ENCODE measurements around the gene SVIL.
"Not testable (repeated sequence)": the region's sequence is repeated elsewhere in the genome, so short reads cannot be mapped to it uniquely, and the experiment has no call there.

Gene SVIL

DNA sequence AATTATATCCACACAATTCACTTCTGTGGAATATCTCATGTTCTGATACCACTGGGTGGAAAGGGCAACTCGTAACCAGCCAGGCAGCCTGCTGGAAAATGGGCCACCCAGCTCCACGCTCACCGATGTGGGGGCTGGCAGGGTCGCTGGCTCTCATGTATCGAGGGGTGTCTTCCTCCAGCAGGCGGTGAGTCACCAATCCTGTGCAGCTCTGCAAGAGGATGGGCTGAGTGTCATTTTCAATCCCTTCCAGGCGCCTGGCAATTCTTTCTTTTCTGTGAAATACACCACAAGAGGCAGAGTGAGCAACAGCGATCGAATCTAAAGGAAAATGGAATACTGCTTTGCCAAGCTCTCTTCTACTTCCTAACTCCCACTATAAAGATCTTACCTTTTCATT, 80.1 kb downstream of the SVIL start:
- Histone ChIP-seq H3K27ac (peak overlapping the region in 1 of 2 donors; percentile 13), H3K36me3 (peaks cover 46 to 53% (median 47%) of the 10 kb centered on the region in 3 donors), H3K27me3 (no peaks in the 10 kb centered on the region), H3K4me1 (peaks cover 0 to 37% (median 15%) of the 10 kb centered on the region in 4 donors), H3K9me3 (no peaks in the 10 kb centered on the region), H3K4me3 (no peak overlapping the region)
- intact Hi-C loops (cut with DNase I; ENCODE audit: low total_unique reads), result no loop called here
- TF ChIP-seq, protein P1, sequence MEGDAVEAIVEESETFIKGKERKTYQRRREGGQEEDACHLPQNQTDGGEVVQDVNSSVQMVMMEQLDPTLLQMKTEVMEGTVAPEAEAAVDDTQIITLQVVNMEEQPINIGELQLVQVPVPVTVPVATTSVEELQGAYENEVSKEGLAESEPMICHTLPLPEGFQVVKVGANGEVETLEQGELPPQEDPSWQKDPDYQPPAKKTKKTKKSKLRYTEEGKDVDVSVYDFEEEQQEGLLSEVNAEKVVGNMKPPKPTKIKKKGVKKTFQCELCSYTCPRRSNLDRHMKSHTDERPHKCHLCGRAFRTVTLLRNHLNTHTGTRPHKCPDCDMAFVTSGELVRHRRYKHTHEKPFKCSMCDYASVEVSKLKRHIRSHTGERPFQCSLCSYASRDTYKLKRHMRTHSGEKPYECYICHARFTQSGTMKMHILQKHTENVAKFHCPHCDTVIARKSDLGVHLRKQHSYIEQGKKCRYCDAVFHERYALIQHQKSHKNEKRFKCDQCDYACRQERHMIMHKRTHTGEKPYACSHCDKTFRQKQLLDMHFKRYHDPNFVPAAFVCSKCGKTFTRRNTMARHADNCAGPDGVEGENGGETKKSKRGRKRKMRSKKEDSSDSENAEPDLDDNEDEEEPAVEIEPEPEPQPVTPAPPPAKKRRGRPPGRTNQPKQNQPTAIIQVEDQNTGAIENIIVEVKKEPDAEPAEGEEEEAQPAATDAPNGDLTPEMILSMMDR (IDR thresholded peaks at IDR 0.05), result no peak
- no peak for DNase-seq

DNA sequence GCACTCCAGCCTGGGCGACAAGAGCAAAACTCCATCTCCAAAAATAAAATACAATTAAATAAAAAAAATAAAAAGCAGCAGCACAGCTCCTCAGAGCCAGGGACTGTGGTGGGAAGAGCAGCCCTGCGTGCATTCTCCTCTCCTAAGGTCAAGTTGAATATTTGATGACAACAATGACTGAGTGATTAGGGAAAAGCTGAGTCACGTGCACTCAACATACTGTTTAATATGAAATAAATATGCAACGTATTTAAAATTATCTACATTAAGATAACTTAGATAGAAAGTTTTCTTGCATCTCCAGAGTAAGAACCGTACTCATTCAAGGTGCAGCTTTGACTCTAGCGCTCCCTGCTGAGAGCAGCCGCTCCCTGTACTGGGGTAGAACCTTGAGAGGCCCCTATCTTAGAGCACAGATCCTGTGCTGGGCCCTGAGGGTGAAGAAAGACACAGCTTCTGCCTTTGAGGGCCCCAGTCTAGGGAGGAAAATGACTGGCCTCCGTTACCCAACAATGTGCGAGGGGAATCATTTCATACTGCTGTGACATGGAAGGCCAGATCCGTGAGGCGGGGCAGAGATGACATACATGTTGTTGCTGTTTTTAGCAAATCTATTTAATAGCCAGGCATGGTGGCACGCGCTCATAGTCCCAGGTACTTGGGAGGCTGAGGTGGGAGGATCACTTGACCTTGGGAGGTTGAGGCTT, 81.1 kb downstream of the SVIL start:
- Histone ChIP-seq H3K9me3 (no peaks in the 10 kb centered on the region), H3K27ac (peak overlapping the region; percentile 28 to 33), H3K27me3 (no peaks in the 10 kb centered on the region), H3K4me1 (peaks cover 0 to 32% (median 15%) of the 10 kb centered on the region in 4 donors), H3K36me3 (peaks cover 46 to 53% (median 47%) of the 10 kb centered on the region in 3 donors), H3K4me3 (no peak overlapping the region)
- no peak for DNase-seq
- TF ChIP-seq, protein P1 (IDR thresholded peaks at IDR 0.05), result no peak
- intact Hi-C loops (cut with DNase I; ENCODE audit: low total_unique reads), result no loop called here

DNA sequence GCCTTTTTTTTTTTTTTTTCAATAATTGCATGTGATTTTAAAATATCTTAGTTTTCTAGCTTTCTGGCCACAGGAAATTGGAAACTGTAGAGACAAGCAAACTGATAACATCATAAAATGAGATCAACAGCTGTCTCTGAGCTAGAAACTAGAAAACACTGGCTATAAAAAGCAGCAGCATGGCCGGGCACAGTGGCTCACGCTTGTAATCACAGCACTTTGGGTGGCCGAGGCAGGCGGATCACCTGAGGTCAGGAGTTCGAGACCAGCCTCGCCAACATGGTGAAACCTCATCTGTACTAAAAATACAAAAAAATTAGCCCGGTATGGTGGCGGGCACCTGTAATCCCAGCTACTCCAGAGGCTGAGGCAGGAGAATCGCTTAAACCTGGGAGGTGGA, 81.7 kb downstream of the SVIL start:
- H3K27me3 ChIP-seq; intact Hi-C loops (cut with DNase I; ENCODE audit: low total_unique reads); H3K27ac ChIP-seq; DNase-seq; H3K4me3 ChIP-seq; H3K9me3 ChIP-seq: not testable (repeated sequence)
- Histone ChIP-seq H3K36me3 (peaks cover 46 to 57% (median 47%) of the 10 kb centered on the region in 3 donors), H3K4me1 (peaks cover 0 to 38% (median 15%) of the 10 kb centered on the region in 4 donors)

- DNase-seq, H3K9me3 ChIP-seq, H3K4me3 ChIP-seq, H3K27ac ChIP-seq, H3K27me3 ChIP-seq: not testable (repeated sequence)
- H3K36me3 ChIP-seq, result peaks cover 42 to 59% (median 47%) of the 10 kb centered on the region in 3 donors
- intact Hi-C loops (cut with DNase I; ENCODE audit: low total_unique reads), result loop anchor here (10.0 kb wide), 1 partner anchor 185 kb away; no protein-coding TSS in a partner anchor
- H3K4me1 ChIP-seq, result peaks cover 0 to 41% (median 7%) of the 10 kb centered on the region in 4 donors
Observed at GRCh38 chr10:29549493-29549892, 85.3 kb downstream of the SVIL start.

GRCh38 chr10:29546773-29547313, 87.9 kb downstream of the SVIL start:
- peaks cover 0 to 60% (median 21%) of the 10 kb centered on the region in 4 donors for H3K4me1 ChIP-seq
- no peak overlapping the region for H3K4me3 ChIP-seq
- H3K9me3 ChIP-seq, result no peaks in the 10 kb centered on the region
- peak overlapping the region in 1 of 2 donors; percentile 10 for H3K27ac ChIP-seq
- DNase-seq, result no peak
- intact Hi-C loops (cut with DNase I; ENCODE audit: low total_unique reads), result loop anchor here (10.0 kb wide), 1 partner anchor 188 kb away; no protein-coding TSS in a partner anchor
- no peaks in the 10 kb centered on the region for H3K27me3 ChIP-seq
- H3K36me3 ChIP-seq, result peaks cover 20 to 33% (median 23%) of the 10 kb centered on the region in 3 donors
- TF ChIP-seq, protein P1 (IDR thresholded peaks at IDR 0.05), result no peak

- TF ChIP-seq, protein P1 (IDR thresholded peaks at IDR 0.05), result no peak
- Histone ChIP-seq H3K4me1 (peaks cover 0 to 60% (median 21%) of the 10 kb centered on the region in 4 donors), H3K27ac (peak overlapping the region in 1 of 2 donors; percentile 27), H3K4me3 (no peak overlapping the region), H3K9me3 (no peaks in the 10 kb centered on the region), H3K36me3 (peaks cover 6 to 23% (median 11%) of the 10 kb centered on the region in 3 donors), H3K27me3 (no peaks in the 10 kb centered on the region)
- intact Hi-C loops (cut with DNase I; ENCODE audit: low total_unique reads), result loop anchor here (10.0 kb wide), 1 partner anchor 190 kb away; no protein-coding TSS in a partner anchor
- DNase-seq, result no peak
Observed at GRCh38 chr10:29545122-29545521, 89.6 kb downstream of the SVIL start.
